ENCODE results near the gene STK32C. TPM values are rescaled to one million over a fixed set of nuclear protein-coding genes. Genes with fewer than 3 reads are reported as not detected.

Gene STK32C
- total RNA-seq, 2 donors from 2014 or later, result 0.78 to 4.0 TPM

DNA sequence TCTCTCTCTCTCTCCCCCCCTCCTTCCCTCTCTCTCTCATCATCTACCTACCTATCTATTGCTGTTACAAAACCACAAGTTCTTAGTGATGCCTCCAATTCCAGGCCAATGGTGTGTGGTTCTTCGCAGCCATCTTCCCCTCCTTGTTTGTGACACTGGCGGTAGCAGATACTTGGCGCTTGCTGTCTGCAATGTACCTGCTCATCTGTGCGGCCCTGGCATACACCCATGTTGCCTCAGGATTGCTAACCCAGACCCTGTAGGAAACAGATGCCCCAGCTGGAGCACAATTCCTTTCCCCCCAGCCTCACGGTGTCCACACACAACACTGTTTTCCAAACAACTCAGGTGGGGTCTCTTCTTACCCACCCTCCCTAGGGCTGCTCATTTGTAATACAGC is 134.6 kb downstream of the STK32C start:
- no peaks in the 10 kb centered on the region for H3K36me3 ChIP-seq (replicated peaks in 1 of 2; ENCODE audit: insufficient read depth in 1 of 2, low read depth in 2 of 2)
- no peaks in the 10 kb centered on the region for H3K9me3 ChIP-seq
- no peak for DNase-seq
- H3K27ac ChIP-seq, result no peak overlapping the region
- no peak for TF ChIP-seq CTCF (IDR thresholded peaks at IDR 0.05)
- no peak for TF ChIP-seq POLR2A (IDR thresholded peaks at IDR 0.05)
- 74 to 87% methylated on average over 5 of the region's 5 CpGs for WGBS, 2 donors
- no peak overlapping the region for H3K4me3 ChIP-seq
- intact Hi-C loops (cut with DNase I), result no loop called here
- no peaks in the 10 kb centered on the region for H3K4me1 ChIP-seq
- no peak for ATAC-seq
- peaks cover 0 to 9% of the 10 kb centered on the region in 2 donors for H3K27me3 ChIP-seq

GRCh38 chr10:132172091-132173066 is 135.4 kb downstream of the STK32C start:
- Histone ChIP-seq H3K4me3 (no peak overlapping the region), H3K4me1 (no peaks in the 10 kb centered on the region), H3K36me3 (replicated peaks in 1 of 2; ENCODE audit: insufficient read depth in 1 of 2, low read depth in 2 of 2) (no peaks in the 10 kb centered on the region), H3K27ac (no peak overlapping the region), H3K27me3 (peaks cover 0 to 9% of the 10 kb centered on the region in 2 donors), H3K9me3 (no peaks in the 10 kb centered on the region)
- intact Hi-C loops (cut with DNase I), result no loop called here
- 55 to 56% methylated on average over 23 to 26 of the region's 26 CpGs for WGBS, 2 donors
- no peak for ATAC-seq
- TF ChIP-seq POLR2A (IDR thresholded peaks at IDR 0.05), result no peak
- no peak for TF ChIP-seq CTCF (IDR thresholded peaks at IDR 0.05)
- DNase-seq, result no peak

DNA sequence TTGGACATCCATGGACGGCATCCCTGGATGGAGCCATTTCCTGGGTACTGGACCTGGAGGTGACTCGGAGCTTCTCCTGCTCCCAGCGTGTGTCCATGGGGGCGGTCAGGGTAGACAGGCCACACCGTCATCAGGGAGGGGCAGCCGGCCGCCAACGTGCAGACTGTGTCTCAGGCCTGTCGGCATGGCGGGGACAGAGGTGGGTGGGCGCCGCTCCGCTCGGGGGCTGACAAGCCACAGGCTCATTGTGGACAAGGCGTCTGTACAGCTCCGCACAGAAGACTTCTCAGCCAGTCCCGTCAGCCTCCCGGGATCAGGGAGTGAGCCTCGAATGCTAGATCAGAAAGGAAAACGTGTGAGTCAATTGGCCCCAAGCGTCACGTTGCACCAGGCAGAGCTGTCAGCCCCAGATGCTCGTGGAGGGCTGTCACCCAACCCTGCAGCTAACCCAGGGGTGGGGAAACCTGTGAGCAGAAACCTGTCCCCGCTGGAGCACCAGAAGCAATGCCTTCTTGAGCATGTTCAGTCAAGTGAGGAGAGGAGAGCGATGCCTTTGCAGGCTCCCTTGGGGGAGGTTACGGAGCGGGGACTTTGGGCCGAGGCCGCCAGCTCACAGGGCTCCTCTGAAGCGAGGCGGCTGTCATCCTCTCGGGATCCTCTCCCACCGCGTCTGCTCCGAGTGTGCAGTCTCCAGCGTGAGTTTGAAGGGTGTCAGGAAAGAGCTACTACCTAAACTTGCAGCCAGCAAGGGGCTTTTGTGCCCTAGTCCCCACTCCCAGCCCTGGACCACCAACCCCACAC is 137.0 kb downstream of the STK32C start:
- H3K27ac ChIP-seq, result no peak overlapping the region
- DNase-seq (no peak), ATAC-seq (no peak)
- intact Hi-C loops (cut with DNase I), result no loop called here
- H3K36me3 ChIP-seq (replicated peaks in 1 of 2; ENCODE audit: insufficient read depth in 1 of 2, low read depth in 2 of 2), result no peaks in the 10 kb centered on the region
- TF ChIP-seq CTCF (IDR thresholded peaks at IDR 0.05), result no peak
- TF ChIP-seq POLR2A (IDR thresholded peaks at IDR 0.05), result no peak
- peaks cover 0 to 3% of the 10 kb centered on the region in 2 donors for H3K27me3 ChIP-seq
- H3K4me3 ChIP-seq, result no peak overlapping the region
- H3K9me3 ChIP-seq, result no peaks in the 10 kb centered on the region
- no peaks in the 10 kb centered on the region for H3K4me1 ChIP-seq
- 47 to 71% methylated on average over 9 to 36 of the region's 36 CpGs for WGBS, 2 donors

GRCh38 chr10:132169766-132170560 is 137.8 kb downstream of the STK32C start:
- no peaks in the 10 kb centered on the region for H3K36me3 ChIP-seq (replicated peaks in 1 of 2; ENCODE audit: insufficient read depth in 1 of 2, low read depth in 2 of 2)
- H3K4me1 ChIP-seq, result no peaks in the 10 kb centered on the region
- 83 to 85% methylated on average over 21 to 46 of the region's 46 CpGs for WGBS, 2 donors
- TF ChIP-seq CTCF (IDR thresholded peaks at IDR 0.05) (no peak), POLR2A (IDR thresholded peaks at IDR 0.05) (no peak)
- no peak overlapping the region for H3K27ac ChIP-seq
- no peaks in the 10 kb centered on the region for H3K9me3 ChIP-seq
- ATAC-seq, result no peak
- H3K4me3 ChIP-seq, result no peak overlapping the region
- intact Hi-C loops (cut with DNase I), result no loop called here
- DNase-seq, result no peak
- peaks cover 0 to 3% of the 10 kb centered on the region in 2 donors for H3K27me3 ChIP-seq

Data from body of pancreas (tissue), 4 donors.